A172 (cell line): ENCODE data around the gene NABP1. TPM values are rescaled to one million over a fixed set of nuclear protein-coding genes. Genes with fewer than 3 reads are reported as not detected.

Experiments
- DNase-seq: peaks from one replicate; pipeline ENCODE4 v3.0.0-alpha.2; 2015; ENCODE audit warnings: low spot score
- total RNA-seq: library from RNA; depleted of rRNA; stranded (reverse); fragments of >200 nt; shearing (Covaris generic); gene quantifications from 2 replicates; pipeline ENCODE4 v1.2.3, GENCODE V29; 2014

The NABP1 gene
- total RNA-seq, 1 experiment from 2014 or later, result 44.6 TPM

DNA sequence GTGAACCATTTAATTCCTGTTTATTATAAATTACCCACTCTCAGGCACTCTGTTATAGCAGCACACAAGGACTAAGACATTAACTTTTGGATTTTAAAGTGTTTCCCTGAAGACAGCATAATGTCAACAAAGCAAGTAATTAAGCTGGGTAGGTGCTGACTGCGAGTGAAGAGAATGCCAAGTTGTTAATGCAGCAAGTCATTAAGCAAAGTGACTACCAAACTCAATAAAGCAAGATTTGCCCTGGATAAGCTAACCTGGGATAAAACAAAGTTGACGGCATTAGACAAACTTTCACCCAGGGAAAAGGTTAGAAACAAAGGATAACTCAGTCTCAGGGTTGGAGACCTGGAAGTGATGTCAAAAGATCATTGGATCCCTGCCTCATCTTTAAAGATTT, 28.4 kb upstream of the NABP1 start:
- no peak for DNase-seq

DNA sequence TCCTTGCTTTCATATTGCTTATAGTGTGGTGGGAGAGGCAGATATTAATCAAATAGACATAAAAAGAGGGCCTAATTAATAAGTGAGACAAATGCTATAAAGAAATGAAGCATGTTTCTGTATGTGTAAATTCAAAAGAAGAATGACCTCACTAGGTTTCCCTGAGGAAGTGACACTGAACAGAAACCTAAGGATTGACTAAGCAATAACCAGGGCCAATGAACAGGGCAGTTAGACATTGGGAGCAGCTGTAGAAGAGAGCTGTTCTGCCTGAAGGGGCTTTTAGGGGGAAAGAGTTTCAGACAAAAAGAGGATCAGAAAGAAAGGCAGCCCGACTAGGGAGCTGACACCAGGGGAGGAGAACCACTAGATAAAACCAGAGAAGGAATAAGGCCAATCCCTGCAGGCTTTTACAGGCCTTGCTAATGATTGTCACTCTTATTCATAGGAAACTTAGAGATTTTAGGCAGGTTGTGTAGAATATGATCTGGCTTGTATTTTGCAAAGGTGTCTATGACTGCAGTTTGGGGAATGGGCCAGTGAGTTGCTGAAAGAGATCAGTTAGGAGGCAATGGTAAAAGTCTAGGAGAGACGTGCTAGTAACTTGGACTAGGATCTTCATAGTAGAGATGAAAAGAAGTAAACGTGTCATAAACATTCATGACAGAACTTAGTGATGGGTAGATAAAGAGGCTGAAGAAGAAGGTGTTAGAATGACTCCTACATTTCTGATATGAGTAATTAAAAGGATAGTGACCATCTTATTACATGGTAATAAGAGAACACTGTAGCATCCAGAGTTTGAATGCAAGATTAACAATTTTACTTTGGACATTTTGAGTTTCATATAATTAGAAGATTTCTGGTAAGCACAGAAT, 26.8 kb upstream of the NABP1 start:
- no peak for DNase-seq

DNA sequence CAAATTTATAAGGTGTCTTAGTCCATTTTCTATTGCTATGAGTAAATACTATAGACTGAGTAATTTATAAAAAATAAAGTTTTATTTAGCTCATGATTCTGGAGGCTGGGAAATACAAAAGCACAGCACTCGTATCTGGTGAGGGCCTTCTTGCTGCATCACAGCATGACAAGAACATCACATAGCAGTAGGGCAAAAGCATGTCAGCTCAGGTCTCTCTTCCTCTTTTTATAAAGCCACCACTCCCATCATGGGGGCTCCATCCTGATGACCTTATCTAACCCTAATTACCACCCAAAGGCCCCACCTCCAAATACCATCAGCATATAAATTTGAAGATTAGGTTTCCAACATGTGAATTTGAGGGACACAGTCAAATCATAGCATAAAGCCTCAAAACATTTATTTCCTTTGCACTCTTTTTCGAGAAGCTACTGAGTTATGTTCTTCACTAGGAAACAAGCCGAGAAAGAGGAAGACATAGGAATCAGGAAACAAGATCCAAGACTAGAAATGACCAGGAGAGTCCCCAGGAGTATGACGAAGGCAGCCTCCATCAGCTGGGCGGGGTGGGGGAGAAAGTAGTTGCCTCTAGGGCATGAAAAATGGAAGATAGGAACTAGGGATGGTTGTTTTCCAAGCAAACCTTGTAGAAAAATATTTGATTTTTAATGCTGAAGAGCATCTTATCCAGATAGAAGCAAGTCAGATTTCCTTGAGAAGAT, 24.1 kb upstream of the NABP1 start:
- DNase-seq, result no peak

DNA sequence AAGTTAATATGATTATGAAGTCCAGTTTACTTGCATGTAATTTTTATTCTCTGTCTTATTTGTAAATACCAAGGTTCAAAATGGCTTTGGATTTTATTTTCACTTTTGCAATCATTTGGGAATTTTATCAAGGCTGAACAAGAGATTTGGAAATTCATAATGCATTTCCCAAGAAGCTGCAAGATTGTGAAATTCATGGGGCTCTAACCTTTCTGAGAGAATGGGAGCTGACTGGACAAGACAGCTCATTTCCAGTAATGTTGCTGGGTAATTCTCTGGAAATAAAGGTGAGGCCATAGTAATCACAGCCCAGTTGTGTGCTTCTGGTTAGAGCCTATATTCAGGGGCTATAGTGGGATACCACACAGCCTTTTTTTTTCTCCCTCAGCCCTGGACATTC, 21.5 kb upstream of the NABP1 start:
- no peak for DNase-seq

DNA sequence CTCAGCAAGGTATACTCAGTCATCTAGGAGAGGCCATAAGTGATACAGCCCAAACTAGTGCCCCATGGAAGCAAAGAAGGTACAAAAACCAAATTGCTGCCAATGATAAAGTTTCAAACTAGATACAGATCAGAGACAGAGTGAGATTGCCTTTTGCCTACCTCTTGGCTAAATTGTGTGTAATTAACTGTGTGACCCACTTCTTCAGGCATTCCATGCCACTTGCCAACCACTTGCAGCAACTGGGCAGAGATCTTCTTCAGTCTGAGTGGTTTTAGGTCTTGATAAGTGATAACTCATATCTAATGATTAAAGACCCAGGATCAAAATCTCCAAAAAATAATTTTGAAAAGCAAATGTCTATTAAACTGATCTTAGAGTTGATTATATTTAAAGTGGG, 21.1 kb upstream of the NABP1 start:
- no peak for DNase-seq

DNA sequence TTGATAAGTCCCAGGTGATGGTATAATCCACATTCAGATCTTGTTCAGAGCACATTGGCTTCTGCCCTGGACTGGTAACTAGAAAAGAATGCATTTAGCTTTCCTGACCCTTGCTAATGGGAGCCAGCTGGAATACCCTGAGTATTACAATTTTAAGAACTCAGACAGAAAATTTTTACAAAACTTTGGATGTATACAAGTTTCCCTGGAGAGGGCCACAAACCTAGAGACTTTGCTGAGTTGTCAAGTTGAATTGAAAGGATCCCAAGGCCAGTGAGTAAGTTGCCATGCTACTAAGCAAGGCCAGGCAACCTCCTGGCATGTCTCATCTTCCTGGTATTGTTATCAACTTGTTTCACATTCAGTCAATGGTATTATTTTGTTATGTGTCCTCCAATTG, 20.0 kb upstream of the NABP1 start:
- DNase-seq, result no peak

DNA sequence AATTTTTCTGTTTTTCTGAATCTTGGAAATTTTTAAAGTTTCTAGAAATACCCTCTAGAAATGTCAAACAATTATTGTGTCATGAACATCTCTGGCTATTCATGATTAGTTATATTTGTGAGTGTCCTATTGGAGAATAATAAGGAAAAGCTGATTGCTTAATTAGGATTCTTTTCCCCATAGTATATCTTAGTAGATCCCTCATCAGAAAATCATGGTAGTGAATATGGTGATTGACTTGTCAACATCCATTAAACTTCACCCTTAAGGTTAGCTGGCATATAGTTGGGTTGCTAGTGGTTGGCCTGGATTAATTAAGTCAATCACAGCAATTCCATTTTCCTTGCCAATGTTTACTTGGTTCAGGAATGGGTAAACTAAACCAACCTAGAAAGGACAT, 18.7 kb upstream of the NABP1 start:
- DNase-seq, result no peak

DNA sequence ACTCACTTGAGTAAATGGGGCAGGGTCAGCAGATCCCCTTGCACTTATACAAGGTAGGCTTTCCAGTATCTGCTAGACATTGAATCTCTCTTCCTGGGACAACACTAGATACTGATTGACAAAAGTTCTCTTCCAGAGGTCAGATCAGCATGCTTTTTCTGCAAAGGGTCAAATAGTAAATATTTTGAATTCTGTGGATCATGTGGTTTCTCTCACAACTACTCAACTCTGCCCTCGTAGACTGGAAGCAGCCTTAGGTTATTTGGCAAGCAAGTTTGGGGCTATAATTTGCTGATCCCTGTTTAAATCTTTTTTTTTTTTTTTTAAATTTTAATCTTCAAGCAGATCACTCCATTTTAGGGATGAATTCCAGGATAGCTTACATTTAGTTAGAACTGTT, 17.4 kb upstream of the NABP1 start:
- no peak for DNase-seq

DNA sequence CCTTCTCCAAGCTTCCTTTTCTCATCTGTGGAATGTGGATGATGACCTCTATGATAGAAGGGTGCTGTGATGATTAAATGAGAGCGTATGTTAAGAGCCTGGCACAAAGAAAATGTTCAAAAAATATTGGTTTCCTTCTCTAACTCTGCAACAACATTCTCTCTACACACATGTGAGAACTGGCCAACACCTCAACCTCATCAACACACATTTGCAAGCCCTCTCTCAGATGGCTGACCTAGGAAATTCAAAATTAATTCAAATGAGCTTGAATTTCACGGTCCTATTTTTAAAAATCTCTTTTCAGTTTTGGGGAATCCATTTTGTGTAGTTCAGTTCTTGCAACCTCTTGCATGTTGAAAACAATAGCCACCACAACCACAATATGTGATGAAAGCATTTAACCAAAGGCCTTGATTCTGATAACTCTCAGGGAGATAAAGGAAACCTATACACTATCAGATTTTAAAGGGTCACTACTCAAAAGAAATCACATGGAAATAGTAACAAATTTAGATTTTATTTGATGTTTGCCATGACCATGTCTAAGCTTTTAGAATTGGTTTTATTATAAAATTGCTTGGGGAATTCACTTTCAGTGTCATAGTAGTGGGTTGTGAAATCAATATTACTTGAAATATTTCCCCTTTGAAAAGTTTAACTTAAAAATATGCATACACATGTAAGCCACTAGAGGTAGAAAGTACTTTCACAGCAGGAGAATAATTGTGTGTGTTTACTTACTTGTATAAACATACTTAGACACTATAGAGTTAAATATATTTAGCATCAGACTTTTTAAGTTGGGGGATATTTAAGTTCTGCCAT, 16.6 kb upstream of the NABP1 start:
- no peak for DNase-seq

DNA sequence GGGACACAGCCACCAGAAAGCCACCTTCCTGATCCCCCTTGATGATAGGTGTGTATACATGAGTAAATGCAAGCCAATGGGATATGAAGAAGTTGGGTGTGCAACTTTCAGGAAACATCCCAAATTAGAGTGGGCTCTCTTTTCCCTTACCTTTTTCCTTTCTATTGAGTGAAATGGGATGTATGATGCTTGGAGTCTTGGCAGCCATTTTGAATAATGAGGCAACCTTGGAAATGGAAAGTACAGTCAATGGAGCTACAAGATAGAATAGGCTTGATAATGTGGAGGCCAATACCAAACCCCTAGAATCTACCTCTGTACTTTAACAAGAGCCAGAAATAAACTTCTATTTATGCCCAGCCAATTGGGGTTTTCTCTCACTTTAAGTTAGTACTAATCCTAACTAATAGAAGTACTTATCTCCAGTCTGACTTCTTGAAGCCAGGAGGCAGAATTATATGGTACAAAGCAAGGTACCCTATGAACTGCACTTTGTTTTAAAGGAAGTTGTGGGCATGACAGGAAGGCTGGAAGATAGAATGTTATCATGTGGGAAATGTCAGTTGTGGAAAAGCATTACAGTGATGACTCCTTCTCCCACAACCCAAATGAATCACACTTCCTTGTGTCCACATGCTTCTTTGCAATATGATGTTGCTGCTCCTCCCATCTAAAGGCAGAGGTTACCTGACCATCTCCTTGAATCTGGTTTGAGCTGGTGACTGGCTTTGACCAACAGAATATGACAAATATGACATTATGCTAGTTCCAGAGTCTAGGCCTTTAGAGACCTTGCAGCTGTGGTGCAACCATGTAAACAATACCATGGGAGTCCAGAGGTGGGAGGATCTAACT, 12.9 kb upstream of the NABP1 start:
- DNase-seq, result peak; percentile 80

DNA sequence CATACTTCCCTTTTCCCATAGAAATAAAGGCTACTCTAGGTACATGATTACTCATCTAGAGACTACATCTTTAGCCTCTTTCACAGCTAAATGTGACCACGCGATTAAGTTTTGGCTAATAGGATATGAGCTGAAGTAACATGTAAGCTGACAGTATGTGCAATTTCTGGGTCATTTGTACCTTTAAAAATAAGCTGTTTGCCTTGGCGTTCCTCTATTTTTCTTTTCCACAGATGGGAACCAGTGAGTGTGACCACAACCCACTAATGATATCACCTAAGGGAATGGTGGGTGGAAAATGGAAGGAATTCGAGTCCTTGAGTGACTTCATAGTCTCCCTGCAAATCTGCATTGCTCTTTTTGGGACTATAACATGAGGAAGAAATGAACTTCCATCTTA, 11.7 kb upstream of the NABP1 start:
- no peak for DNase-seq

DNA sequence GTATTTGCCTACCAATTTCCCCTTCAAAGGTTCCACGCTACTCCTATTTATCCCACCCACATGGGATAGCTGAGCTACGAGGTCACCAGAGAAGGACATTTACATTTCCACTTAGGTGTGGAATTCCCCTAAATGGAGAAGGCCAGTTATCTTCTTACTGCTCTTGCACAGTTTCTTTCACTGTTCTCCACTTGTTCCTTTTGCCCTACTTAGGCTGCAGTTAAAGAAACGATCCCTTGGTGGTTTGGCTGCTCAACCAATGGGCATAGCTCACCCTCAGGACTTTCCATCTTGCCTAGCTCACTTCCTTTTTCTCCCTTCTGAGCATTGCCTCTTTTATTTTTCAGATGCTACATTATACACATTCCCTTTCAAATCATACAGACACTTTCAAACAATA, 11.2 kb upstream of the NABP1 start:
- peak; percentile 30 for DNase-seq

DNA sequence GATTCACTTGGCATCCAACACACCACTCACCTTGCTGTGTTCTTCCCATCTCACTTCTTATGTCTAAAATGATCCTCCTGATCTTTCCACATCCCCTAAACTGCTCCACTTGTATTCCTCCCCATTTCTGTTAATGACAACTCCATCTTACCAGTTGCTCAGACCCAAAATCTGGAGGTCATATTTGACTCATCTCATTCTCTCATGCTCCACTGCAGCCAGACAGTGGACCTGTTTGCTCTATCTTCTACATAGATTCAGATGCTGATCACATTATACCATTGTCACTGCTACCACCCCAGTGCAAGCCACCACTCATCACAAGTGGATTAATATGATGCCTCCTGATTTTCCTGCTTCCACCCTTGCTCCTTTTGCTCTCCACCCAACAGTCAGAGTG, 7.9 kb upstream of the NABP1 start:
- no peak for DNase-seq

DNA sequence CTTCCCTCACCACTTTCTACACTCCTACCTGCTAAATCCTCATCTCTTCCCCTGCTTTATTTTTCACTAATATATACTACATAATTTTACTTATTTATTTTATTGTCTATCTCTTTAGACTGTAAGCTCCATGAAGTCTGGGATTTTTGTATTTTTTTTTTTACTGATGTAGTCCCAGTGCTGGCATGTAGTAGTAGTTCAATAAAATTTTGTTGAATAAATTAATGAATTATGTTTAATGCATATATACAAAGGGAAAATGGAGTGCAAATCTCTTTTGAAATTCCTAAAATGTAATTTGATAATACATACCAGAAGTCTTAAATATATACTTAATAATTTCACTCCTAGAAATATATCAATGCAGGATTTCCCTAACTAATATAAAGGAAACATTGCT, 7.1 kb upstream of the NABP1 start:
- no peak for DNase-seq

DNA sequence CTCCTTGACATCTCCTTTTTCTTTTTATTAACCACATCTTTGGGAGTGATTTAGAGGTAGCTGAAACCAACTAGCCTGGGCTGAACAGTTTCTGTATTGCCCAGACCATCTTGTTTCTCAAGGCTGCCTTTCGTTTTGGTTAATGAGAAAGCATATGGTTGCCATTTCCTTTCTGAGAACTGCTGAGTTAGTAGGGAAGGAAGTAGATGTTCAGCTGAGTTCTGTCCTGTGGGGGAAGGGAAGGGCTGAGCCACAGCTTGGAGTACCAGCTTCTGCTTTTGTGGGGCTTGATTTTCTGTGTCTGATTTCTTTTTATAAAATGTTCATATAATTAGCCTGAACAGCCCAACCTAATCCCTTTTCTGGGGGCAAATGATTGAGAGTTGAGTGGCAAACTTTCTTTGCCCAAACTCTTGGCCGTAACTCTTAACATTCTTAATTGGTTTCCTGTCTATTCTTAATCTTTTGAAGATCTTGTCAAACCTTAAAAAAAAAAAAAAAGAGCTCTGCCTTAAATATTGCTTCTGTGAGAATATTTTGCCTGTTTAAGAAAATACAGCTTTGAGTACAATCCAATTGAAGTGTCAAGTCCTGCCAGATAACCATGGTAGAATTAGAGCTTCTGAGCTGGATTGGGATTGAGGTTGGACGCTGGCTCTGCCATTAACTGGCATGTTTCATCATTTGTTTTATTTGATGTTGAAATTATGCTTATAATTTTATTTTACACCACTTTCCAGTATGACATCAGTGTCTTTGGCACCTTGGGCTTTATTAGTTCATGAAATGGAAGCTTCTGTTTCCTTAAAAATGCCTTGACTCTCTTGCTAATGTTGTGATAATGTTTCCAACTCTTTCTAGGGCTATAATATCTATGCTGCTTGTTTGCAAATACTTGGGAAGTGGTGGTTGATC, 1.9 kb upstream of the NABP1 start:
- no peak for DNase-seq

DNA sequence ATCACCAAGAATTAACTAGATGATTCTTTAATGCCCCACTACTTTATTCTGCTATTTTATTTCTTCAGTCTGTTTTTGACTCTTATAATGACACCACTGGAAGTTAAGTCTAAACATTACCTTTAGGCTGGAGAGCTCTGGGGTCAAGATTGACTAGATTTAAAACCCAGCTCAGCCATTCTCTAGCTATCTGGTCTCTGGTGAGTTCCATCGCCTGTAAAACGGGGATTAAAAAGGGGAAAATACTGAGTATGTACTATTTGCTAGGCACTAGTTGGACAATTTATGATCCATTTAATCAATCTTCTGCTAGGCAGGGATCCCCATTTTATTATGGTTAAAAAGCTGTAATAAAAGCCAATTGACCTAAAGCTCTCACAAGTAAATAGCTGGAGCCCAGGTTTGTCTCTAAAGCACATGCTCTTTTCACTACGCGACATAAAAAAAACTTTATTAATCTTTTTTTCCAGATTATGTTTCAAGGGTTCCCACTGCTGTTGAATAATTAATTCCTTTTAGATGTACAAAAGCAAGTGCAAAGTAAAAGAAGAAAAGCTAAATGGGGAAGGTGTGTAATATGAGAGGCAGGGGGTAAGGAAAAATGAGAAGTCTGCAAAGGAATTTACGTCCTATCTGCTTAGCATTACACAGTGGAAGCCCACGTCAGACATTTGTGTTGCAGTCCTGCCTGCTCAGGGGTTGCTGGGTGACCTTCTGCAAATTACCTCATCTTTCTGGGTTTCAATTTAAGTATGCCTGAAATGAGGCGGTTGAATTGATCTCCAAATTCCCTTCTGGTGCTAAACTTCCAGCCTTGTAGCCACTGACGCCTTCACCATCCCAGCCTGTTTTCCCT, 918 bp upstream of the NABP1 start:
- DNase-seq, result peak; percentile 63

DNA sequence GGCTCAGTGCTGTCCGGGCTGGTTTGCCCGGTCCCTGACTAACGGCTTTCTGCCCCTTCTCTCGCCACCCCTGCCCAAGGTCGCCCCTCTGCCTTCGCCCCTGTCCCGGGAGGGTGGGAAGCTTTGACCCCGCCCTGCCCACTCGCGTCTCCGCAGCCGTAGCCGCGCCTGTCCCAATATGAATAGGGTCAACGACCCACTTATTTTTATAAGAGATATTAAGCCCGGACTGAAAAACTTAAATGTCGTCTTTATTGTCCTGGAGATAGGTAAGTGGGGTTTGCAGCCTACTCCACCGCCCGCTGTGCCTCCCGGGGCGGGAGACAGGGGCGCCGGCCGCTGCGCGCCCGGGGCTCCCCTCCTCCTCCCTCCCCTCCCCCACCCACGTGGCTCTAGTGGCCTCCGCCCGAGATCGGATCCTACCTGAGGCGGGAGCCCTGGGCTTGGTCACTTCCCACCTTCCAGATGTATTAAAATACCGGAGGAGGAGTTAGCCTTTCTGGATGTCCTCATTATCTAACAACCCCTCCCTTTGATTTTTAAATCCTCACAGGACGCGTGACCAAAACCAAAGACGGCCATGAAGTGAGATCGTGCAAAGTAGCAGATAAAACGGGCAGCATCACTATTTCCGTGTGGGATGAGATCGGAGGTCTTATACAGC, 633 bp downstream of the NABP1 start:
- peak; percentile 58 for DNase-seq

DNA sequence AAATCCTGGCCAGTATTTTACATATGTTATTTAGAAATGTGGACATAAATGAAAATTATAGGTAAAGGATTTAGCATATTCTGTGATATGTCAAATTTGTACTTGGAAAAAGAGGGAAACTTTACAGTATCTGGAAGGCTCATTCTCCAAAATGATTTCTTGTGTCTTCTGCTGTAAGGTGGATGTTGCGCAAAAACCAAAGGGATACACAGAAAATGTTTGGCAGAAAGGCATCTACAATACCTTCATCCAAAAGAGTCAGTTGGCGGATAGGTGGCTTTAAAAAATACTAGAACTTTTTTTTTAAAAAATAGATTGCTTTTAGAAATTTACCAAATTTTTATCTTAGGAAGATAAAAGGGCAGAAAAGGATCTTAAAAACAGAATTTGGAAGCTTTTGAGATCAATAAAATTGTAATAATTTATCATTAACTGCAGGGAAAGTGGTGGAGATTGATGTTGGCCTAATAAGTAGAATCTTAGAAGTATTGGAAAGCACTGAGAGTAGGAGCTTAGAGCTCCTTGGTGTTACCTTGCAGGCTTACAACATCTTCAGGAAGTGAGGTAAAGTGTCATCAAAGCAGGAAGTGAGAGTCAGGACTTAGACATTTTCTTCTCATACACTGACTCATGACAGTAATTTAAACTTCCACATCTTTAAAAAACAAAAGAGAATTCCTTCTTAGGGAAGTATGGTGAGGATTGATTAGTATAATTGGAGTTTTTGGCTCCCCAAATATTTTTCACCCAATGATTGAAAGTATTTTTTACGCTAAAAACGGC, 2.1 kb downstream of the NABP1 start:
- DNase-seq, result peak; percentile 90
